CD4-positive, CD25-positive, alpha-beta regulatory T cell (primary cell): ENCODE data around the gene KRT14. TPM values are rescaled to one million over a fixed set of nuclear protein-coding genes. Genes with fewer than 3 reads are reported as not detected.

Experiments used
- ATAC-seq, 2 donors: fragments of 150-1000 bp; cut with Tn5 transposase; one replicate each; pipeline ENCODE4 v1.10.0; 2021; ENCODE audit warnings: low read depth in 2 of 2, moderate number of reproducible peaks in 2 of 2, moderate library complexity in 1 of 2
- DNase-seq, 3 donors: peaks; one replicate each; pipeline versions ENCODE4 v3.0.0 to v3.0.0-alpha.2; 2012 to 2022; ENCODE audit warnings: mixed read lengths in 1 of 3
- H3K27ac ChIP-seq: one replicate; pipeline ENCODE4 v1.7.0; 2013; ENCODE audit warnings: mild to moderate bottlenecking, low read length; ENCODE audit not compliant: insufficient read depth, poor library complexity, severe bottlenecking
- H3K27me3 ChIP-seq: one replicate; pipeline ENCODE4 v1.7.0; 2013; ENCODE audit warnings: low read length; ENCODE audit not compliant: control insufficient read depth, insufficient read depth
- H3K36me3 ChIP-seq: one replicate; pipeline ENCODE4 v1.7.0; 2013; ENCODE audit warnings: mild to moderate bottlenecking, low read length, moderate library complexity; ENCODE audit not compliant: control insufficient read depth, insufficient read depth
- H3K4me1 ChIP-seq: 2 replicates; pipeline ENCODE4 v1.7.0; 2013; ENCODE audit warnings: mild to moderate bottlenecking, low read length; ENCODE audit not compliant: insufficient read depth, control insufficient read depth, poor library complexity, severe bottlenecking
- H3K4me3 ChIP-seq: one replicate; pipeline ENCODE4 v1.7.0; 2013; ENCODE audit warnings: low read depth, mild to moderate bottlenecking, low read length, moderate library complexity
- H3K9me3 ChIP-seq, 2 experiments: 1 replicate in 1 of 2; 2 replicates in 1 of 2; pipeline ENCODE4 v1.7.0; 2013; ENCODE audit warnings: low read length in 2 of 2, mild to moderate bottlenecking in 1 of 2, moderate library complexity in 1 of 2; ENCODE audit not compliant: control insufficient read depth in 2 of 2
- H3K27ac Mint-ChIP-seq, 3 donors: one replicate each; pipeline ENCODE4 v1.8.0; 2020 to 2022; ENCODE audit warnings: mild to moderate bottlenecking in 3 of 3, mixed read lengths in 3 of 3, moderate library complexity in 2 of 3
- H3K27me3 Mint-ChIP-seq: one replicate; pipeline ENCODE4 v1.8.0; 2022; ENCODE audit warnings: mild to moderate bottlenecking, mixed read lengths
- H3K36me3 Mint-ChIP-seq: one replicate; pipeline ENCODE4 v1.8.0; 2020; ENCODE audit warnings: mixed read lengths
- H3K4me1 Mint-ChIP-seq, 4 donors: one replicate each; pipeline ENCODE4 v1.8.0; 2020 to 2022; ENCODE audit warnings: mixed read lengths in 4 of 4, mild to moderate bottlenecking in 1 of 4
- H3K4me3 Mint-ChIP-seq, 4 donors: one replicate each; pipeline ENCODE4 v1.8.0; 2020 to 2022; ENCODE audit warnings: mild to moderate bottlenecking in 4 of 4, mixed read lengths in 4 of 4, moderate library complexity in 3 of 4
- H3K9me3 Mint-ChIP-seq, 7 donors: one replicate each; pipeline ENCODE4 v1.8.0; 2020 to 2022; ENCODE audit warnings: mixed read lengths in 7 of 7, mild to moderate bottlenecking in 3 of 7, moderate library complexity in 2 of 7
- polyA plus RNA-seq, 4 donors: library from polyadenylated mRNA; unstranded; fragments of 300-500 nt; fragmentation: Illumina TruSeq; gene quantifications; one replicate each; pipeline ENCODE4 v1.2.3, GENCODE V29; 2021
- total RNA-seq: library from RNA; stranded (reverse); gene quantifications from one replicate; pipeline ENCODE4 v1.2.3, GENCODE V29; 2022

KRT14 gene
- total and polyA plus RNA-seq, 5 donors from 2014 or later = not detected

GRCh38 chr17:41575336-41575735 is 11.4 kb downstream of the KRT14 start:
- no peak for ATAC-seq
- Mint-ChIP-seq H3K4me1 (no peaks in the 10 kb centered on the region), H3K27me3 (peaks cover 20% of the 10 kb centered on the region), H3K9me3 (peaks cover 0 to 3% (median 0%) of the 10 kb centered on the region in 7 donors), H3K36me3 (peaks cover 4% of the 10 kb centered on the region), H3K27ac (no peak overlapping the region), H3K4me3 (no peak overlapping the region)
- H3K9me3 ChIP-seq = no peaks in the 10 kb centered on the region
- DNase-seq = no peak
- no peaks in the 10 kb centered on the region for H3K4me1 ChIP-seq
- H3K36me3 ChIP-seq = no peaks in the 10 kb centered on the region
- peaks cover 4% of the 10 kb centered on the region for H3K27me3 ChIP-seq
- no peak overlapping the region for H3K27ac ChIP-seq
- H3K4me3 ChIP-seq = no peak overlapping the region

GRCh38 chr17:41571561-41572434 is 14.9 kb downstream of the KRT14 start, which contains the start of gene KRT9:
Gene KRT9 (minus strand): TSS chr17:41572059. CDS start chr17:41571992, 67 bp downstream.
- Mint-ChIP-seq H3K4me3 (no peak within 1 kb of the TSS), H3K4me1 (peaks cover 0 to 11% (median 0%) of the 10 kb centered on the region in 4 donors), H3K27ac (peak within 1 kb of the TSS in 1 of 3 donors; percentile 20), H3K36me3 (no peaks in the 10 kb centered on the region), H3K9me3 (peaks cover 0 to 19% (median 6%) of the 10 kb centered on the region in 7 donors), H3K27me3 (peaks cover 20% of the 10 kb centered on the region)
- Histone ChIP-seq H3K4me3 (no peak within 1 kb of the TSS), H3K4me1 (no peaks in the 10 kb centered on the region), H3K9me3 (peaks cover 0 to 7% of the 10 kb centered on the region in 2 experiments), H3K27me3 (peaks cover 4% of the 10 kb centered on the region), H3K27ac (no peak within 1 kb of the TSS), H3K36me3 (no peaks in the 10 kb centered on the region)
- DNase-seq (no peak), ATAC-seq (no peak)

GRCh38 chr17:41567317-41567716 is 19.4 kb downstream of the KRT14 start:
- Histone ChIP-seq H3K36me3 (no peaks in the 10 kb centered on the region), H3K4me1 (no peaks in the 10 kb centered on the region), H3K27ac (peak overlapping the region; percentile 36), H3K27me3 (peaks cover 4% of the 10 kb centered on the region), H3K9me3 (peaks cover 0 to 7% of the 10 kb centered on the region in 2 experiments), H3K4me3 (no peak overlapping the region)
- ATAC-seq (peak in 1 of 2 donors; percentile 31), DNase-seq (peak in 2 of 3 donors; percentile 2 to 16)
- Mint-ChIP-seq H3K27ac (peak overlapping the region; percentile 32 to 83 (median 82)), H3K36me3 (no peaks in the 10 kb centered on the region), H3K9me3 (peaks cover 0 to 17% (median 6%) of the 10 kb centered on the region in 7 donors), H3K4me3 (peak overlapping the region in 1 of 4 donors; percentile 62), H3K27me3 (peaks cover 7% of the 10 kb centered on the region), H3K4me1 (peaks cover 0 to 14% (median 0%) of the 10 kb centered on the region in 4 donors)

GRCh38 chr17:41565338-41565737 is 21.4 kb downstream of the KRT14 start:
- peaks cover 0 to 14% (median 0%) of the 10 kb centered on the region in 4 donors for H3K4me1 Mint-ChIP-seq
- Histone ChIP-seq H3K4me1 (no peaks in the 10 kb centered on the region), H3K27ac (no peak overlapping the region), H3K4me3 (no peak overlapping the region), H3K36me3 (no peaks in the 10 kb centered on the region), H3K9me3 (peaks cover 0 to 7% of the 10 kb centered on the region in 2 experiments), H3K27me3 (peaks cover 8% of the 10 kb centered on the region)
- no peak for DNase-seq
- ATAC-seq = no peak
- peaks cover 16% of the 10 kb centered on the region for H3K27me3 Mint-ChIP-seq
- H3K27ac Mint-ChIP-seq = no peak overlapping the region
- H3K4me3 Mint-ChIP-seq = no peak overlapping the region
- H3K36me3 Mint-ChIP-seq = no peaks in the 10 kb centered on the region
- H3K9me3 Mint-ChIP-seq = peaks cover 0 to 17% (median 6%) of the 10 kb centered on the region in 7 donors

GRCh38 chr17:41563607-41564170 is 23.0 kb downstream of the KRT14 start:
- no peaks in the 10 kb centered on the region for H3K36me3 ChIP-seq
- no peak overlapping the region for H3K4me3 Mint-ChIP-seq
- H3K36me3 Mint-ChIP-seq = no peaks in the 10 kb centered on the region
- no peak for DNase-seq
- H3K27ac Mint-ChIP-seq = no peak overlapping the region
- no peak overlapping the region for H3K4me3 ChIP-seq
- H3K9me3 ChIP-seq = peaks cover 0 to 7% of the 10 kb centered on the region in 2 experiments
- peaks cover 20% of the 10 kb centered on the region for H3K27me3 Mint-ChIP-seq
- no peak for ATAC-seq
- H3K27ac ChIP-seq = no peak overlapping the region
- H3K4me1 Mint-ChIP-seq = peaks cover 0 to 13% (median 0%) of the 10 kb centered on the region in 4 donors
- H3K9me3 Mint-ChIP-seq = peaks cover 0 to 17% (median 6%) of the 10 kb centered on the region in 7 donors
- H3K4me1 ChIP-seq = no peaks in the 10 kb centered on the region
- peaks cover 14% of the 10 kb centered on the region for H3K27me3 ChIP-seq

GRCh38 chr17:41561554-41561953 is 25.1 kb downstream of the KRT14 start:
- Mint-ChIP-seq H3K9me3 (peaks cover 0 to 3% (median 0%) of the 10 kb centered on the region in 7 donors), H3K4me1 (peaks cover 0 to 4% (median 0%) of the 10 kb centered on the region in 4 donors), H3K4me3 (no peak overlapping the region), H3K27me3 (peaks cover 24% of the 10 kb centered on the region), H3K27ac (no peak overlapping the region), H3K36me3 (no peaks in the 10 kb centered on the region)
- Histone ChIP-seq H3K27me3 (peaks cover 19% of the 10 kb centered on the region), H3K9me3 (no peaks in the 10 kb centered on the region), H3K27ac (no peak overlapping the region), H3K4me1 (no peaks in the 10 kb centered on the region), H3K4me3 (no peak overlapping the region), H3K36me3 (no peaks in the 10 kb centered on the region)
- DNase-seq (no peak), ATAC-seq (no peak)

GRCh38 chr17:41559548-41559947 is 27.1 kb downstream of the KRT14 start:
- DNase-seq (no peak), ATAC-seq (no peak)
- Mint-ChIP-seq H3K27ac (no peak overlapping the region), H3K9me3 (no peaks in the 10 kb centered on the region), H3K4me3 (no peak overlapping the region), H3K4me1 (no peaks in the 10 kb centered on the region), H3K27me3 (peaks cover 33% of the 10 kb centered on the region), H3K36me3 (no peaks in the 10 kb centered on the region)
- Histone ChIP-seq H3K4me1 (no peaks in the 10 kb centered on the region), H3K27me3 (peaks cover 19% of the 10 kb centered on the region), H3K27ac (no peak overlapping the region), H3K4me3 (no peak overlapping the region), H3K9me3 (no peaks in the 10 kb centered on the region), H3K36me3 (no peaks in the 10 kb centered on the region)
